Gastroesophageal sphincter (tissue), 3 donors: ENCODE data around the gene CDH22.

Experiments
- EP300 ChIP-seq: sonication (generic); formaldehyde crosslinking; IDR thresholded peaks from one replicate; pipeline ENCODE4 v1.6.1; 2017; ENCODE audit warnings: antibody characterized with exemption, mild to moderate bottlenecking
- POLR2AphosphoS5 ChIP-seq: sonication (generic); formaldehyde crosslinking; IDR thresholded peaks from one replicate; pipeline ENCODE4 v1.6.1; 2017; ENCODE audit warnings: antibody characterized with exemption
- TF ChIP-seq, protein P1 (sequence below), 4 experiments: fragments of 200-600 bp in 2 of 4; fragments of 450-650 bp in 2 of 4; sonication (generic) in 1 of 4; IDR thresholded peaks; one replicate each; pipeline ENCODE4 v1.5.1; 2017 to 2019; ENCODE audit warnings: antibody characterized with exemption in 4 of 4, mild to moderate bottlenecking in 2 of 4, moderate library complexity in 2 of 4

DNA sequence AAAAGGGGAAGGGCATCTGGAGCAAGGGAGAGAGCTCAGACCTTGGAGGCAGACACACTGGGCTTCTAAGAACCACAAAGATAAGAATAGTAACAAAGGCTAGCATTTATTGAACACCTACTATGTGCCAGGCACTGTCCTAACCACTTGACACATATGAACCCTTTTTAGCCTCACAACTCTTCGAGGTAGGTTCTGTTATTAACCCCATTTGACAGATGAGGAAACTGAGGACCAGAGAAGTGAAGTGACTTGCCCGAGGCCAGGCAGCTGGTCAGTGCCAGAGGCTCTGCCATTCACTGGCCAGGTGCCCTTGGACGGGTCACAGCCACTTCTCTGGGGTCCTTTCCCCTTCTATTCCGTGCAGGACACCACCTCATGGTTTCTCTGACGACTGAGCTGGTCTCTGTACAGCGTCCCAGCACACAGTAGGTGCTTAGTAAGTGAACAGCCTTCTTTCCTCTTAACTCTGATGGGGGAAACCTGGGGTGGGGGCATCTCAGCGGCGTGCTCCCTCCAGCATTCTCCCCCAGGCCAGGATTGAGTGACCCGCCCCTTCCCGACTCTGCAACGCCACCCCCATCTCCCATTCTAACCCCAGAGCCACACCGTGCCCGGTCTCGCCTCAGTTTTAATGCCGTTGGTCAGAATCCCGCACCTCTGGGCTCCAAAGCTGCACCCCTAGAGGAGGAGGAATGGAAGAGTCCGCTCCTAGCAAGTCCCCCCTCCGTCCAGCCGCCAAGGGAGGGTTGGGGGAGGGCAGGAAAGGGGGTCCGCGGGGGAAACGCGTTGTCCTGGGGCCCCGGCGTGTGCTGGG lies 134.4 kb downstream of the CDH22 start:
- TF ChIP-seq POLR2AphosphoS5 (no peak), EP300 (no peak)
- TF ChIP-seq, protein P1, sequence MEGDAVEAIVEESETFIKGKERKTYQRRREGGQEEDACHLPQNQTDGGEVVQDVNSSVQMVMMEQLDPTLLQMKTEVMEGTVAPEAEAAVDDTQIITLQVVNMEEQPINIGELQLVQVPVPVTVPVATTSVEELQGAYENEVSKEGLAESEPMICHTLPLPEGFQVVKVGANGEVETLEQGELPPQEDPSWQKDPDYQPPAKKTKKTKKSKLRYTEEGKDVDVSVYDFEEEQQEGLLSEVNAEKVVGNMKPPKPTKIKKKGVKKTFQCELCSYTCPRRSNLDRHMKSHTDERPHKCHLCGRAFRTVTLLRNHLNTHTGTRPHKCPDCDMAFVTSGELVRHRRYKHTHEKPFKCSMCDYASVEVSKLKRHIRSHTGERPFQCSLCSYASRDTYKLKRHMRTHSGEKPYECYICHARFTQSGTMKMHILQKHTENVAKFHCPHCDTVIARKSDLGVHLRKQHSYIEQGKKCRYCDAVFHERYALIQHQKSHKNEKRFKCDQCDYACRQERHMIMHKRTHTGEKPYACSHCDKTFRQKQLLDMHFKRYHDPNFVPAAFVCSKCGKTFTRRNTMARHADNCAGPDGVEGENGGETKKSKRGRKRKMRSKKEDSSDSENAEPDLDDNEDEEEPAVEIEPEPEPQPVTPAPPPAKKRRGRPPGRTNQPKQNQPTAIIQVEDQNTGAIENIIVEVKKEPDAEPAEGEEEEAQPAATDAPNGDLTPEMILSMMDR (IDR thresholded peaks at IDR 0.05) = no peak
